Neural cell (in vitro differentiated cells): ENCODE results near the gene SENP2.

Experiments
- CTCF ChIP-seq: fragments of 450-650 bp; IDR thresholded peaks from 2 replicates; pipeline ENCODE4 v1.5.1; 2014; ENCODE audit warnings: antibody characterized with exemption, mild to moderate bottlenecking, moderate library complexity; ENCODE audit not compliant: poor library complexity, severe bottlenecking
- EP300 ChIP-seq: fragments of 450-650 bp; conservative IDR thresholded peaks from 2 replicates; pipeline ENCODE4 v1.6.1; 2014; ENCODE audit warnings: antibody characterized with exemption, mild to moderate bottlenecking, moderate library complexity; ENCODE audit not compliant: poor library complexity, severe bottlenecking
- EZH2 ChIP-seq: fragments of 200-600, 300-800 bp; shearing (Covaris generic), sonication (generic); IDR thresholded peaks from 2 replicates; pipeline ENCODE4 v1.6.1; 2014; ENCODE audit warnings: antibody characterized with exemption, low read length, borderline replicate concordance, mild to moderate bottlenecking; ENCODE audit not compliant: insufficient read depth, poor library complexity, severe bottlenecking
- REST ChIP-seq: IDR thresholded peaks from 2 replicates; pipeline ENCODE4 v1.6.1; 2012; ENCODE audit warnings: borderline replicate concordance
- SMC3 ChIP-seq: fragments of 450-650 bp; conservative IDR thresholded peaks from 2 replicates; pipeline ENCODE4 v1.6.1; 2014; ENCODE audit warnings: antibody characterized with exemption, mild to moderate bottlenecking, moderate library complexity; ENCODE audit not compliant: poor library complexity
- TAF1 ChIP-seq: IDR thresholded peaks from 2 replicates; pipeline ENCODE4 v1.6.1; 2012; ENCODE audit warnings: low read depth

- TF ChIP-seq CTCF, result no peak
- TF ChIP-seq EZH2, result no peak
- TF ChIP-seq SMC3, result no peak
- no peak for TF ChIP-seq REST
- TF ChIP-seq TAF1, result no peak
- no peak for TF ChIP-seq EP300
Observed at GRCh38 chr3:185606196-185606595, 20.1 kb downstream of the SENP2 start.
